ENCODE measurements around the gene PIGS. TPM values are rescaled to one million over a fixed set of nuclear protein-coding genes. Genes with fewer than 3 reads are reported as not detected.

Gene PIGS
- total RNA-seq, 1 experiment from 2014 or later, result 45.8 TPM

DNA sequence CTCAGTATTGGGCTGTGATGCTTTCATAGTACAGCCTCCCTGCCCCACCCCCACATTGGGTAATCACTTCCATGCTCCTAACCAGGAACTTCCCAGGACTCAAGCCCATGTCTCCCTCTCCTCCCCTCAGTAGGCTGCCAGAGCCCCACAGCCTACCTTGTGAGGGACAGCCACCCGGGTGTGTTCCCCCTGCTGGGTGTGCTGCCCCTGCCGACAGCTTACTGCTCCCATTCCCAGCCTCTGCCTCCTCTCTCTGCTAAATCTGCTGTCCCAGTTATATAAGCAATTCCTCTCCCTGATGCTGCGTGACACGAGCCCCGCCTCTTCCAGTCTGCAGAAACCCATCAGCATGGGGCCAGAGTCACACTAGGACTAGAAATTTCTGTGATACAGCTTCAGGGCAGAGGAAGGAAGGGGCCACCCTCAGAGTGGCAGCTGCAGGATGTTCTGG is 42.6 kb upstream of the PIGS start, which contains the start of gene RSKR:
RSKR (minus strand) TSS at position 255 of the 451 bp plus-strand sequence; CDS start at position 231, 24 bp downstream.
- H3K4me3 ChIP-seq (replicated peaks in 1 of 2; ENCODE audit: low read depth in 1 of 2, low read length in 2 of 2), result no peak within 1 kb of the TSS
- TF ChIP-seq ELF1 (IDR thresholded peaks at IDR 0.05; ENCODE audit: borderline replicate concordance, low read depth) (no peak), TCF7L2 (IDR thresholded peaks at IDR 0.05; ENCODE audit: borderline replicate concordance, extremely low read depth, insufficient read depth, insufficient read length) (no peak), SP1 (IDR thresholded peaks at IDR 0.05; ENCODE audit: low read depth) (no peak), POLR2AphosphoS5 (IDR thresholded peaks at IDR 0.05; ENCODE audit: low read depth, low read length) (no peak), SIN3A (IDR thresholded peaks at IDR 0.05; ENCODE audit: low read depth) (no peak), EZH2phosphoT487 (IDR thresholded peaks at IDR 0.05; ENCODE audit: borderline replicate concordance) (no peak), EZH2 (IDR thresholded peaks at IDR 0.05) (no peak), EGR1 (IDR thresholded peaks at IDR 0.05; ENCODE audit: low read depth) (no peak), JUND (IDR thresholded peaks at IDR 0.05) (no peak), CBX3 (IDR thresholded peaks at IDR 0.05; ENCODE audit: low read depth) (no peak), SRF (IDR thresholded peaks at IDR 0.05; ENCODE audit: low read depth) (no peak), ZNF274 (IDR thresholded peaks at IDR 0.05; ENCODE audit: low read depth, low read length) (no peak), POLR2A (IDR thresholded peaks at IDR 0.05; ENCODE audit: borderline replicate concordance, extremely low read depth, insufficient read depth, insufficient read length) (no peak), CEBPB (IDR thresholded peaks at IDR 0.05; ENCODE audit: low read depth) (no peak), FOSL1 (IDR thresholded peaks at IDR 0.05; ENCODE audit: low read depth) (no peak)
- TF ChIP-seq, protein P1, sequence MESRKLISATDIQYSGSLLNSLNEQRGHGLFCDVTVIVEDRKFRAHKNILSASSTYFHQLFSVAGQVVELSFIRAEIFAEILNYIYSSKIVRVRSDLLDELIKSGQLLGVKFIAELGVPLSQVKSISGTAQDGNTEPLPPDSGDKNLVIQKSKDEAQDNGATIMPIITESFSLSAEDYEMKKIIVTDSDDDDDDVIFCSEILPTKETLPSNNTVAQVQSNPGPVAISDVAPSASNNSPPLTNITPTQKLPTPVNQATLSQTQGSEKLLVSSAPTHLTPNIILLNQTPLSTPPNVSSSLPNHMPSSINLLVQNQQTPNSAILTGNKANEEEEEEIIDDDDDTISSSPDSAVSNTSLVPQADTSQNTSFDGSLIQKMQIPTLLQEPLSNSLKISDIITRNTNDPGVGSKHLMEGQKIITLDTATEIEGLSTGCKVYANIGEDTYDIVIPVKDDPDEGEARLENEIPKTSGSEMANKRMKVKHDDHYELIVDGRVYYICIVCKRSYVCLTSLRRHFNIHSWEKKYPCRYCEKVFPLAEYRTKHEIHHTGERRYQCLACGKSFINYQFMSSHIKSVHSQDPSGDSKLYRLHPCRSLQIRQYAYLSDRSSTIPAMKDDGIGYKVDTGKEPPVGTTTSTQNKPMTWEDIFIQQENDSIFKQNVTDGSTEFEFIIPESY (IDR thresholded peaks at IDR 0.05; ENCODE audit: extremely low read depth, insufficient replicate concordance, low read length), result no peak
- TF ChIP-seq, protein P2, sequence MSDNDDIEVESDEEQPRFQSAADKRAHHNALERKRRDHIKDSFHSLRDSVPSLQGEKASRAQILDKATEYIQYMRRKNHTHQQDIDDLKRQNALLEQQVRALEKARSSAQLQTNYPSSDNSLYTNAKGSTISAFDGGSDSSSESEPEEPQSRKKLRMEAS (IDR thresholded peaks at IDR 0.05), result no peak
- TF ChIP-seq, protein P3, sequence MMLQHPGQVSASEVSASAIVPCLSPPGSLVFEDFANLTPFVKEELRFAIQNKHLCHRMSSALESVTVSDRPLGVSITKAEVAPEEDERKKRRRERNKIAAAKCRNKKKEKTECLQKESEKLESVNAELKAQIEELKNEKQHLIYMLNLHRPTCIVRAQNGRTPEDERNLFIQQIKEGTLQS (IDR thresholded peaks at IDR 0.05), result no peak
- TF ChIP-seq, protein P4, sequence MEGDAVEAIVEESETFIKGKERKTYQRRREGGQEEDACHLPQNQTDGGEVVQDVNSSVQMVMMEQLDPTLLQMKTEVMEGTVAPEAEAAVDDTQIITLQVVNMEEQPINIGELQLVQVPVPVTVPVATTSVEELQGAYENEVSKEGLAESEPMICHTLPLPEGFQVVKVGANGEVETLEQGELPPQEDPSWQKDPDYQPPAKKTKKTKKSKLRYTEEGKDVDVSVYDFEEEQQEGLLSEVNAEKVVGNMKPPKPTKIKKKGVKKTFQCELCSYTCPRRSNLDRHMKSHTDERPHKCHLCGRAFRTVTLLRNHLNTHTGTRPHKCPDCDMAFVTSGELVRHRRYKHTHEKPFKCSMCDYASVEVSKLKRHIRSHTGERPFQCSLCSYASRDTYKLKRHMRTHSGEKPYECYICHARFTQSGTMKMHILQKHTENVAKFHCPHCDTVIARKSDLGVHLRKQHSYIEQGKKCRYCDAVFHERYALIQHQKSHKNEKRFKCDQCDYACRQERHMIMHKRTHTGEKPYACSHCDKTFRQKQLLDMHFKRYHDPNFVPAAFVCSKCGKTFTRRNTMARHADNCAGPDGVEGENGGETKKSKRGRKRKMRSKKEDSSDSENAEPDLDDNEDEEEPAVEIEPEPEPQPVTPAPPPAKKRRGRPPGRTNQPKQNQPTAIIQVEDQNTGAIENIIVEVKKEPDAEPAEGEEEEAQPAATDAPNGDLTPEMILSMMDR (IDR thresholded peaks at IDR 0.05 in 2 of 3, conservative IDR thresholded peaks at IDR 0.05 in 1 of 3; ENCODE audit: borderline replicate concordance in 1 of 3, insufficient read depth in 1 of 3, low read depth in 2 of 3, low read length in 2 of 3), result no peak
- TF ChIP-seq, protein P5, sequence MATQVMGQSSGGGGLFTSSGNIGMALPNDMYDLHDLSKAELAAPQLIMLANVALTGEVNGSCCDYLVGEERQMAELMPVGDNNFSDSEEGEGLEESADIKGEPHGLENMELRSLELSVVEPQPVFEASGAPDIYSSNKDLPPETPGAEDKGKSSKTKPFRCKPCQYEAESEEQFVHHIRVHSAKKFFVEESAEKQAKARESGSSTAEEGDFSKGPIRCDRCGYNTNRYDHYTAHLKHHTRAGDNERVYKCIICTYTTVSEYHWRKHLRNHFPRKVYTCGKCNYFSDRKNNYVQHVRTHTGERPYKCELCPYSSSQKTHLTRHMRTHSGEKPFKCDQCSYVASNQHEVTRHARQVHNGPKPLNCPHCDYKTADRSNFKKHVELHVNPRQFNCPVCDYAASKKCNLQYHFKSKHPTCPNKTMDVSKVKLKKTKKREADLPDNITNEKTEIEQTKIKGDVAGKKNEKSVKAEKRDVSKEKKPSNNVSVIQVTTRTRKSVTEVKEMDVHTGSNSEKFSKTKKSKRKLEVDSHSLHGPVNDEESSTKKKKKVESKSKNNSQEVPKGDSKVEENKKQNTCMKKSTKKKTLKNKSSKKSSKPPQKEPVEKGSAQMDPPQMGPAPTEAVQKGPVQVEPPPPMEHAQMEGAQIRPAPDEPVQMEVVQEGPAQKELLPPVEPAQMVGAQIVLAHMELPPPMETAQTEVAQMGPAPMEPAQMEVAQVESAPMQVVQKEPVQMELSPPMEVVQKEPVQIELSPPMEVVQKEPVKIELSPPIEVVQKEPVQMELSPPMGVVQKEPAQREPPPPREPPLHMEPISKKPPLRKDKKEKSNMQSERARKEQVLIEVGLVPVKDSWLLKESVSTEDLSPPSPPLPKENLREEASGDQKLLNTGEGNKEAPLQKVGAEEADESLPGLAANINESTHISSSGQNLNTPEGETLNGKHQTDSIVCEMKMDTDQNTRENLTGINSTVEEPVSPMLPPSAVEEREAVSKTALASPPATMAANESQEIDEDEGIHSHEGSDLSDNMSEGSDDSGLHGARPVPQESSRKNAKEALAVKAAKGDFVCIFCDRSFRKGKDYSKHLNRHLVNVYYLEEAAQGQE (IDR thresholded peaks at IDR 0.05; ENCODE audit: low read depth), result no peak
- DNase-seq (ENCODE audit: low read depth, low spot score), result no peak
- intact Hi-C loops (cut with micrococcal nuclease), result loop anchor here (1.0 kb wide), 1 partner anchor 120 kb away; no protein-coding TSS in a partner anchor
- no peak within 1 kb of the TSS for H2AFZ ChIP-seq (ENCODE audit: low read depth, low read length, poor library complexity, severe bottlenecking)
- no peak within 1 kb of the TSS for H3K4me2 ChIP-seq (ENCODE audit: low read length)
- H3K79me2 ChIP-seq (ENCODE audit: insufficient read depth, low read length), result no peaks in the 10 kb centered on the region
- ChIA-PET CTCF (interaction anchor here (1.4 kb wide), 1 partner anchor 10 kb away, joined by 3 read pairs; no protein-coding TSS in a partner anchor), RAD21 (ENCODE audit: low non-redundant PET in 1 of 2, low total read pairs in 2 of 2, uncharacterized antibody in 2 of 2, unreplicated experiment in 2 of 2) (no interaction called here), POLR2A (no interaction called here)
- BruUV-seq (replicated peaks), result no TSS peak
- no peaks in the 10 kb centered on the region for H3K9me3 ChIP-seq (ENCODE audit: control insufficient read depth in 1 of 2, insufficient read depth in 1 of 2, low read depth in 1 of 2, low read length in 2 of 2)
- H3K27ac ChIP-seq (ENCODE audit: low read depth, low read length), result no peak within 1 kb of the TSS
- H3K27me3 ChIP-seq (ENCODE audit: insufficient read depth, low read length), result no peaks in the 10 kb centered on the region
- H3K9ac ChIP-seq (ENCODE audit: low read length), result no peak within 1 kb of the TSS
- no peaks in the 10 kb centered on the region for H4K20me1 ChIP-seq (ENCODE audit: insufficient read depth)
- peaks cover 50 to 64% of the 10 kb centered on the region in 2 experiments for H3K36me3 ChIP-seq (ENCODE audit: control insufficient read depth in 1 of 2, insufficient read depth in 2 of 2, low read length in 2 of 2)
- no peaks in the 10 kb centered on the region for H3K9me2 ChIP-seq (ENCODE audit: insufficient read depth)
- no peak for ATAC-seq
- no peaks in the 10 kb centered on the region for H3K4me1 ChIP-seq (ENCODE audit: control insufficient read depth in 1 of 2, insufficient read depth in 2 of 2, low read length in 2 of 2)
